SU-DHL-6 (cell line): ENCODE data around the gene ITPR3.

Source experiments
- H2AFZ ChIP-seq: fragments of 200-600 bp; sonication (generic); 2 replicates; pipeline ENCODE4 v1.6.1; 2014; ENCODE audit warnings: low read depth, mild to moderate bottlenecking, moderate library complexity, mixed read lengths, antibody characterized with exemption, low read length; ENCODE audit not compliant: severe bottlenecking
- H3F3A ChIP-seq: fragments of 200-600 bp; shearing (Covaris generic); 2 replicates; pipeline ENCODE4 v1.6.0; 2016; ENCODE audit warnings: antibody characterized with exemption, mild to moderate bottlenecking; ENCODE audit not compliant: insufficient read depth
- H3K27ac ChIP-seq: fragments of 200-600 bp; sonication (generic); 2 replicates; pipeline ENCODE4 v1.5.1; 2016; ENCODE audit warnings: low read depth, mild to moderate bottlenecking, low read length, moderate library complexity, mixed read lengths
- H3K27me3 ChIP-seq: fragments of 200-600 bp; sonication (generic), shearing (Covaris generic); 2 replicates; pipeline ENCODE4 v1.6.0; 2014; ENCODE audit warnings: mild to moderate bottlenecking, low read length
- H3K36me3 ChIP-seq: fragments of 200-600 bp; sonication (generic); 2 replicates; pipeline ENCODE4 v1.6.1; 2014; ENCODE audit warnings: mild to moderate bottlenecking, low read length, mixed read lengths
- H3K4me2 ChIP-seq: fragments of 300-600, 200-600 bp; shearing (Covaris generic), sonication (generic); 2 replicates; pipeline ENCODE4 v1.6.0; 2014; ENCODE audit warnings: low read length, low read depth, mild to moderate bottlenecking; ENCODE audit not compliant: poor library complexity, severe bottlenecking
- H3K4me3 ChIP-seq: fragments of 200-600 bp; sonication (generic); 2 replicates; pipeline ENCODE4 v1.5.1; 2014; ENCODE audit warnings: antibody characterized with exemption, low read length, mild to moderate bottlenecking, mixed read lengths; ENCODE audit not compliant: insufficient read depth, poor library complexity, severe bottlenecking
- H3K79me2 ChIP-seq: fragments of 200-600 bp; sonication (generic); 2 replicates; pipeline ENCODE4 v1.6.1; 2014; ENCODE audit warnings: mild to moderate bottlenecking, low read length, moderate library complexity; ENCODE audit not compliant: insufficient read depth
- H3K9ac ChIP-seq: fragments of 200-600 bp; sonication (generic); 2 replicates; pipeline ENCODE4 v1.7.0; 2014; ENCODE audit warnings: mild to moderate bottlenecking, low read length
- H3K9me2 ChIP-seq: fragments of 200-600 bp; sonication (generic); replicated peaks from 2 replicates; pipeline ENCODE4 v1.6.1; 2014; ENCODE audit warnings: low read length; ENCODE audit not compliant: insufficient read depth
- H3K9me3 ChIP-seq: fragments of 200-600 bp; sonication (generic); 2 replicates; pipeline ENCODE4 v1.6.1; 2014; ENCODE audit warnings: low read length, mixed read lengths; ENCODE audit not compliant: insufficient read depth
- H4K20me1 ChIP-seq: fragments of 200-600 bp; sonication (generic); 2 replicates; pipeline ENCODE4 v1.6.1; 2014; ENCODE audit warnings: low read depth, mild to moderate bottlenecking, antibody characterized with exemption, low read length, moderate library complexity, mixed read lengths
- CTCF ChIP-seq: fragments of 200-600 bp; sonication (generic); IDR thresholded peaks from one replicate; pipeline ENCODE4 v1.5.1; 2017; ENCODE audit warnings: antibody characterized with exemption, mild to moderate bottlenecking, low read length, moderate library complexity; ENCODE audit not compliant: insufficient read depth, poor library complexity, severe bottlenecking
- EZH2phosphoT487 ChIP-seq: fragments of 200-600 bp; sonication (generic), shearing (Covaris generic); conservative IDR thresholded peaks from 2 replicates; pipeline ENCODE4 v1.6.1; 2018; ENCODE audit warnings: mild to moderate bottlenecking, antibody characterized with exemption, low read length, moderate library complexity, mixed read lengths

The ITPR3 gene

GRCh38 chr6:33731751-33732282, 110.7 kb downstream of the ITPR3 start:
- no peaks in the 10 kb centered on the region for H3K79me2 ChIP-seq
- H3K9me2 ChIP-seq: no peaks in the 10 kb centered on the region
- H2AFZ ChIP-seq: no peak overlapping the region
- H3F3A ChIP-seq: no peaks in the 10 kb centered on the region
- H3K4me2 ChIP-seq: no peak overlapping the region
- no peak overlapping the region for H3K9ac ChIP-seq
- no peak overlapping the region for H3K27ac ChIP-seq
- H4K20me1 ChIP-seq: no peaks in the 10 kb centered on the region
- no peaks in the 10 kb centered on the region for H3K36me3 ChIP-seq
- no peak overlapping the region for H3K4me3 ChIP-seq
- TF ChIP-seq EZH2phosphoT487: no peak
- TF ChIP-seq CTCF: no peak
- H3K9me3 ChIP-seq: no peaks in the 10 kb centered on the region
- H3K27me3 ChIP-seq: no peaks in the 10 kb centered on the region

- Histone ChIP-seq H3F3A (no peaks in the 10 kb centered on the region), H3K27ac (no peak overlapping the region), H3K9me3 (no peaks in the 10 kb centered on the region), H3K4me2 (no peak overlapping the region), H3K9me2 (no peaks in the 10 kb centered on the region), H3K9ac (no peak overlapping the region), H2AFZ (no peak overlapping the region), H3K27me3 (no peaks in the 10 kb centered on the region), H3K79me2 (no peaks in the 10 kb centered on the region), H3K4me3 (no peak overlapping the region), H3K36me3 (no peaks in the 10 kb centered on the region), H4K20me1 (no peaks in the 10 kb centered on the region)
- no peak for TF ChIP-seq EZH2phosphoT487
- TF ChIP-seq CTCF: no peak
These were observed 111.3 kb downstream of the ITPR3 start for GRCh38 chr6:33732385-33732784.

- H3K27ac ChIP-seq: no peak overlapping the region
- TF ChIP-seq CTCF (no peak), EZH2phosphoT487 (no peak)
- no peak overlapping the region for H3K9ac ChIP-seq
These were observed 111.9 kb downstream of the ITPR3 start for GRCh38 chr6:33732817-33733708.

More at GRCh38 chr6:33732817-33733708, 111.9 kb downstream of the ITPR3 start:
- no peaks in the 10 kb centered on the region for H3F3A ChIP-seq
- no peaks in the 10 kb centered on the region for H3K9me2 ChIP-seq
- H3K79me2 ChIP-seq: no peaks in the 10 kb centered on the region
- H3K36me3 ChIP-seq: no peaks in the 10 kb centered on the region
- no peaks in the 10 kb centered on the region for H3K9me3 ChIP-seq
- H4K20me1 ChIP-seq: no peaks in the 10 kb centered on the region
- H3K27me3 ChIP-seq: no peaks in the 10 kb centered on the region
- H2AFZ ChIP-seq: no peak overlapping the region
- no peak overlapping the region for H3K4me2 ChIP-seq
- H3K4me3 ChIP-seq: no peak overlapping the region
